Measurements from ENCODE around the gene SNRNP27.

DNA sequence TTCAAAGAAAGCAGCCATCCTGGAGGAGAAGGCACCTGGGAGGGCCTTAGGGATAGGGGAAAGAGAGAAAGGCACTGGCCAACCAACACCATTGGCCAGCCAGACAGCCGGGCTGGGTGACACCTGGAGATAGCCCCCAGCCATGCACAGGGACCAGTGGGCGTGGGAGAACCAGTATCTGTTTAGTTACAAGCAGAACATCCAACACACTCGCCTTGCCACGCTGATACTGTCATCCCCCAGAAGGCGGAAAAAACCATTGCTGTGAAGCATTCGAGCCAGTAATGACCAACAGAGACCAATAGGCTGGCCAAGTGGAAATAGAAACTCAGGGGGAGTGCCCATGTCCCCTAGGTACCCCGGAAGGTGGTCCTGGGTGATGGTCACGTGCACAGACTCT, 52.2 kb downstream of the SNRNP27 start:
- TF ChIP-seq, protein P1, sequence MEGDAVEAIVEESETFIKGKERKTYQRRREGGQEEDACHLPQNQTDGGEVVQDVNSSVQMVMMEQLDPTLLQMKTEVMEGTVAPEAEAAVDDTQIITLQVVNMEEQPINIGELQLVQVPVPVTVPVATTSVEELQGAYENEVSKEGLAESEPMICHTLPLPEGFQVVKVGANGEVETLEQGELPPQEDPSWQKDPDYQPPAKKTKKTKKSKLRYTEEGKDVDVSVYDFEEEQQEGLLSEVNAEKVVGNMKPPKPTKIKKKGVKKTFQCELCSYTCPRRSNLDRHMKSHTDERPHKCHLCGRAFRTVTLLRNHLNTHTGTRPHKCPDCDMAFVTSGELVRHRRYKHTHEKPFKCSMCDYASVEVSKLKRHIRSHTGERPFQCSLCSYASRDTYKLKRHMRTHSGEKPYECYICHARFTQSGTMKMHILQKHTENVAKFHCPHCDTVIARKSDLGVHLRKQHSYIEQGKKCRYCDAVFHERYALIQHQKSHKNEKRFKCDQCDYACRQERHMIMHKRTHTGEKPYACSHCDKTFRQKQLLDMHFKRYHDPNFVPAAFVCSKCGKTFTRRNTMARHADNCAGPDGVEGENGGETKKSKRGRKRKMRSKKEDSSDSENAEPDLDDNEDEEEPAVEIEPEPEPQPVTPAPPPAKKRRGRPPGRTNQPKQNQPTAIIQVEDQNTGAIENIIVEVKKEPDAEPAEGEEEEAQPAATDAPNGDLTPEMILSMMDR (IDR thresholded peaks at IDR 0.05) = no peak
- no peak for TF ChIP-seq ZFX (IDR thresholded peaks at IDR 0.05; ENCODE audit: borderline replicate concordance)
